Psoas muscle (tissue), 8 donors: ENCODE data around the gene SLC16A12. TPM values are rescaled to one million over a fixed set of nuclear protein-coding genes. Genes with fewer than 3 reads are reported as not detected.

Experiments
- ATAC-seq, 4 donors: fragments of 200-7000 bp; cut with Tn5 transposase; one replicate each; pipeline ENCODE4 v1.9.1; 2020; ENCODE audit warnings: moderate library complexity in 3 of 4, mild to moderate bottlenecking in 2 of 4
- DNase-seq, 2 donors: peaks; one replicate each; pipeline ENCODE4 v3.0.0-alpha.2; 2020
- H3K27ac ChIP-seq: fragments of 200-600 bp; one replicate; pipeline ENCODE4 v1.8.0; 2022
- H3K27me3 ChIP-seq, 3 donors: fragments of 200-600 bp in 1 of 3; one replicate each; pipeline versions ENCODE4 v1.6.1 to v1.8.0; 2013 to 2022; ENCODE audit warnings: low read length in 2 of 3, mild to moderate bottlenecking in 2 of 3, moderate library complexity in 1 of 3; ENCODE audit not compliant: insufficient read depth in 3 of 3
- H3K36me3 ChIP-seq, 2 donors: fragments of 200-600 bp in 1 of 2; one replicate each; pipeline versions ENCODE4 v1.6.1 to v1.8.0; 2013 to 2022; ENCODE audit warnings: low read depth in 1 of 2, mild to moderate bottlenecking in 1 of 2, moderate library complexity in 1 of 2; ENCODE audit not compliant: insufficient read depth in 1 of 2
- H3K4me1 ChIP-seq: fragments of 200-600 bp; one replicate; pipeline ENCODE4 v1.8.0; 2022
- H3K4me3 ChIP-seq: fragments of 200-600 bp; one replicate; pipeline ENCODE4 v1.8.0; 2022; ENCODE audit warnings: mild to moderate bottlenecking
- H3K9me3 ChIP-seq: fragments of 200-600 bp; one replicate; pipeline ENCODE4 v1.8.0; 2022
- WGBS, 3 donors: extraction: QIAGEN DNeasy Blood & Tissue Kit; methylation state at CpG; one replicate each; pipeline versions ENCODE4 v1.1.6 to v1.1.7; 2013; 5-methylcytosine and 5-hydroxymethylcytosine counted together
- intact Hi-C, 2 donors: fragments of 100-400 bp; cut with DNase I; formaldehyde crosslinking; loops; one replicate each; pipeline versions ENCODE4 v1.11.0 to v1.14.2; 2022
- polyA plus RNA-seq, 3 donors: library from polyadenylated mRNA; stranded (reverse); fragments of 200-250 nt; gene quantifications; one replicate each; pipeline ENCODE4 v1.2.3, GENCODE V29; 2013
- total RNA-seq, 4 donors: library from RNA; stranded (reverse); fragmentation: NEBNext Ultra II Directional in 2 of 4; extraction: Animal tissue kit (Norgen Biotek cat#: 25700) in 2 of 4; gene quantifications; one replicate each; pipeline versions ENCODE4 v1.2.1 to v1.2.4, GENCODE V29; 2021 to 2023
- TF ChIP-seq, protein P1 (sequence below): fragments of 200-600 bp; IDR thresholded peaks from one replicate; pipeline ENCODE4 v1.8.0; 2022; ENCODE audit warnings: antibody characterized with exemption
- donor health status: healthy with polysubstance abuse.
- donor health status: DM: no; HTN: no; CAD: no; lungs with moderate emphysema.
- donor health status: Bipolar disorder and iron deficiency.
- donor health status: healthy.
- donor health status: DM: yes; HTN: yes; CAD: no.
- donor health status: DM: no; HTN: no; CAD: no.
- donor health status: DM: no; HTN: no; CAD: no.
- donor health status: DM: yes; HTN: yes; CAD: no.

Gene SLC16A12
- total and polyA plus RNA-seq, 7 donors: 0.74 to 1.9 (median 1.2) TPM

DNA sequence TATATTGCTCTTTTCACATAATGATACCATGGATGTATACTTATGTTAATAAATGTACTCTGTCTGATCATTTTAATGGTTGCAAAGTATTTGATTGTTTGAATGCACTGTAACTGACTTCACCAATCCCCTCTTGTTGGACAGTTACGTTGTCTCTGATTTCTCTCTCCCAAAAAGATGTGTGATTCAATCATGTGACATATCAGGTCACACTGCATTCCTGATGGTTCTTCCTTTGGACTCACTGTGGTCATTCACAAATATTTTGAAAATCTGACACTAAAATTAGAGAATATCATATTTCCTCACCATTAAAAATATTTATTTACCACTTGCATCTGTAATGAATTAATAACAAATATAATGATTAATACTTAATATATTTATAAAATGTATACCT is 22.2 kb downstream of the SLC16A12 start:
- ATAC-seq (no peak), DNase-seq (no peak)
- no peaks in the 10 kb centered on the region for H3K36me3 ChIP-seq
- H3K27ac ChIP-seq: no peak overlapping the region
- no peaks in the 10 kb centered on the region for H3K27me3 ChIP-seq
- TF ChIP-seq, protein P1, sequence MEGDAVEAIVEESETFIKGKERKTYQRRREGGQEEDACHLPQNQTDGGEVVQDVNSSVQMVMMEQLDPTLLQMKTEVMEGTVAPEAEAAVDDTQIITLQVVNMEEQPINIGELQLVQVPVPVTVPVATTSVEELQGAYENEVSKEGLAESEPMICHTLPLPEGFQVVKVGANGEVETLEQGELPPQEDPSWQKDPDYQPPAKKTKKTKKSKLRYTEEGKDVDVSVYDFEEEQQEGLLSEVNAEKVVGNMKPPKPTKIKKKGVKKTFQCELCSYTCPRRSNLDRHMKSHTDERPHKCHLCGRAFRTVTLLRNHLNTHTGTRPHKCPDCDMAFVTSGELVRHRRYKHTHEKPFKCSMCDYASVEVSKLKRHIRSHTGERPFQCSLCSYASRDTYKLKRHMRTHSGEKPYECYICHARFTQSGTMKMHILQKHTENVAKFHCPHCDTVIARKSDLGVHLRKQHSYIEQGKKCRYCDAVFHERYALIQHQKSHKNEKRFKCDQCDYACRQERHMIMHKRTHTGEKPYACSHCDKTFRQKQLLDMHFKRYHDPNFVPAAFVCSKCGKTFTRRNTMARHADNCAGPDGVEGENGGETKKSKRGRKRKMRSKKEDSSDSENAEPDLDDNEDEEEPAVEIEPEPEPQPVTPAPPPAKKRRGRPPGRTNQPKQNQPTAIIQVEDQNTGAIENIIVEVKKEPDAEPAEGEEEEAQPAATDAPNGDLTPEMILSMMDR: no peak
- H3K4me1 ChIP-seq: no peaks in the 10 kb centered on the region
- intact Hi-C loops: no loop called here
- H3K9me3 ChIP-seq: no peaks in the 10 kb centered on the region
- 57 to 65% (median 63%) methylated on average over 1 of the region's 1 CpG for WGBS, 3 donors
- no peak overlapping the region for H3K4me3 ChIP-seq

GRCh38 chr10:89505640-89506275 is 29.6 kb downstream of the SLC16A12 start:
- DNase-seq (no peak), ATAC-seq (no peak)
- Histone ChIP-seq H3K9me3 (no peaks in the 10 kb centered on the region), H3K4me1 (no peaks in the 10 kb centered on the region), H3K4me3 (no peak overlapping the region), H3K27me3 (no peaks in the 10 kb centered on the region), H3K36me3 (no peaks in the 10 kb centered on the region), H3K27ac (no peak overlapping the region)
- WGBS, 3 donors: 87 to 89% (median 87%) methylated on average over 13 of the region's 13 CpGs
- TF ChIP-seq, protein P1: no peak
- intact Hi-C loops: no loop called here

- WGBS, 3 donors: 89 to 95% (median 94%) methylated on average over 2 of the region's 2 CpGs
- Histone ChIP-seq H3K27me3 (no peaks in the 10 kb centered on the region), H3K4me3 (no peak overlapping the region), H3K27ac (no peak overlapping the region), H3K36me3 (no peaks in the 10 kb centered on the region), H3K4me1 (no peaks in the 10 kb centered on the region), H3K9me3 (no peaks in the 10 kb centered on the region)
- DNase-seq (no peak), ATAC-seq (no peak)
- TF ChIP-seq, protein P1: no peak
- intact Hi-C loops: no loop called here
These were observed 30.7 kb downstream of the SLC16A12 start for GRCh38 chr10:89504691-89505090.

- H3K27me3 ChIP-seq: no peaks in the 10 kb centered on the region
- no peaks in the 10 kb centered on the region for H3K4me1 ChIP-seq
- H3K4me3 ChIP-seq: no peak overlapping the region
- TF ChIP-seq, protein P1: no peak
- H3K36me3 ChIP-seq: no peaks in the 10 kb centered on the region
- ATAC-seq: no peak
- WGBS, 3 donors: 79 to 85% (median 84%) methylated on average over 4 of the region's 4 CpGs
- H3K9me3 ChIP-seq: no peaks in the 10 kb centered on the region
- H3K27ac ChIP-seq: no peak overlapping the region
- DNase-seq: no peak
- intact Hi-C loops: no loop called here
These were observed 31.6 kb downstream of the SLC16A12 start for GRCh38 chr10:89503652-89504370.
